GM21360 (cell line): ENCODE data around the gene MRPS6.

Source experiments
- ATAC-seq: cut with Tn5 transposase; IDR thresholded peaks from one replicate; pipeline ENCODE4 v1.9.1; 2021; ENCODE audit warnings: mild to moderate bottlenecking, moderate library complexity; ENCODE audit not compliant: unreplicated experiment

MRPS6 gene

GRCh38 chr21:34073032-34073748 lies at the start of gene MRPS6, which contains the start of gene SLC5A3:
Gene MRPS6 (plus strand): TSS chr21:34073578. CDS start chr21:34073701, 123 bp downstream.
Gene SLC5A3 (plus strand): TSS chr21:34073578. CDS start chr21:34095199, 21,621 bp downstream.
- ATAC-seq: peak; percentile 69

GRCh38 chr21:34023691-34024373 lies 49.5 kb upstream of the MRPS6 start:
- ATAC-seq: no peak

GRCh38 chr21:34024374-34024693 lies 49.0 kb upstream of the MRPS6 start:
- ATAC-seq: no peak

- no peak for ATAC-seq
Observed at GRCh38 chr21:34027721-34028461, 45.5 kb upstream of the MRPS6 start.

- peak; percentile 95 for ATAC-seq
Observed at GRCh38 chr21:34029743-34030528, 43.4 kb upstream of the MRPS6 start.

- ATAC-seq: no peak
Observed at GRCh38 chr21:34031835-34032370, 41.5 kb upstream of the MRPS6 start.

- no peak for ATAC-seq
Observed at GRCh38 chr21:34034369-34035014, 38.9 kb upstream of the MRPS6 start.

- ATAC-seq: no peak
Observed at GRCh38 chr21:34035619-34036354, 37.6 kb upstream of the MRPS6 start.

GRCh38 chr21:34037009-34037795 lies 36.2 kb upstream of the MRPS6 start:
- ATAC-seq: no peak

GRCh38 chr21:34039678-34040382 lies 33.5 kb upstream of the MRPS6 start:
- ATAC-seq: no peak

- no peak for ATAC-seq
Observed at GRCh38 chr21:34042735-34043134, 30.6 kb upstream of the MRPS6 start.

- ATAC-seq: no peak
Observed at GRCh38 chr21:34043333-34043732, 30.0 kb upstream of the MRPS6 start.

- peak; percentile 57 for ATAC-seq
Observed at GRCh38 chr21:34046917-34047316, 26.5 kb upstream of the MRPS6 start.

- no peak for ATAC-seq
Observed at GRCh38 chr21:34047835-34048234, 25.5 kb upstream of the MRPS6 start.

GRCh38 chr21:34052171-34052570 lies 21.2 kb upstream of the MRPS6 start:
- no peak for ATAC-seq

- no peak for ATAC-seq
Observed at GRCh38 chr21:34054259-34054658, 19.1 kb upstream of the MRPS6 start.

- no peak for ATAC-seq
Observed at GRCh38 chr21:34055615-34056014, 17.8 kb upstream of the MRPS6 start.

- ATAC-seq: no peak
Observed at GRCh38 chr21:34061983-34062382, 11.4 kb upstream of the MRPS6 start.
